Natural killer cell (primary cell): Measurements from ENCODE around the gene CPNE4. TPM values are rescaled to one million over a fixed set of nuclear protein-coding genes. Genes with fewer than 3 reads are reported as not detected.

Experiments
- ATAC-seq, 3 donors: fragments of 150-1000 bp in 2 of 3; fragments of 200-7000 bp in 1 of 3; cut with Tn5 transposase; 1 replicate in 1 of 3; 2 replicates in 2 of 3; pipeline ENCODE4 v1.10.0; 2021; ENCODE audit warnings: mild to moderate bottlenecking in 2 of 3, moderate library complexity in 2 of 3
- DNase-seq, 2 donors: peaks; one replicate each; pipeline versions ENCODE4 v3.0.0 to v3.0.0-alpha.2; 2013 to 2021; ENCODE audit warnings: mixed read lengths in 1 of 2
- H3K27ac ChIP-seq: one replicate; pipeline ENCODE4 v1.5.1; 2013; ENCODE audit warnings: mild to moderate bottlenecking, low read length
- H3K27me3 ChIP-seq: one replicate; pipeline ENCODE4 v1.6.1; 2013; ENCODE audit warnings: low read length; ENCODE audit not compliant: control insufficient read depth, insufficient read depth
- H3K36me3 ChIP-seq: one replicate; pipeline ENCODE4 v1.6.1; 2013; ENCODE audit warnings: low read length; ENCODE audit not compliant: control insufficient read depth, insufficient read depth
- H3K4me1 ChIP-seq: one replicate; pipeline ENCODE4 v1.6.1; 2013; ENCODE audit warnings: low read length; ENCODE audit not compliant: control insufficient read depth, insufficient read depth
- H3K4me3 ChIP-seq: one replicate; pipeline ENCODE4 v1.5.1; 2013; ENCODE audit warnings: low read length
- H3K9me3 ChIP-seq: one replicate; pipeline ENCODE4 v1.6.1; 2013; ENCODE audit warnings: low read length; ENCODE audit not compliant: control insufficient read depth, insufficient read depth
- H3K27ac Mint-ChIP-seq, 2 donors: one replicate each; pipeline ENCODE4 v1.8.0; 2022; ENCODE audit warnings: mild to moderate bottlenecking in 2 of 2, mixed read lengths in 2 of 2, moderate library complexity in 1 of 2
- H3K27me3 Mint-ChIP-seq, 2 donors: one replicate each; pipeline ENCODE4 v1.8.0; 2022; ENCODE audit warnings: low read depth in 2 of 2, mixed read lengths in 2 of 2
- H3K36me3 Mint-ChIP-seq: one replicate; pipeline ENCODE4 v1.8.0; 2022; ENCODE audit warnings: mixed read lengths
- H3K4me1 Mint-ChIP-seq, 2 donors: one replicate each; pipeline ENCODE4 v1.8.0; 2022; ENCODE audit warnings: mixed read lengths in 2 of 2
- H3K4me3 Mint-ChIP-seq: one replicate; pipeline ENCODE4 v1.8.0; 2022; ENCODE audit warnings: mild to moderate bottlenecking, moderate library complexity, mixed read lengths
- H3K9me3 Mint-ChIP-seq, 2 donors: one replicate each; pipeline ENCODE4 v1.8.0; 2022; ENCODE audit warnings: mixed read lengths in 2 of 2
- CTCF ChIP-seq: fragments of 200-600 bp; IDR thresholded peaks from one replicate; pipeline ENCODE4 v1.8.0; 2022; ENCODE audit warnings: antibody characterized with exemption
- WGBS: methylation state at CpG from one replicate; pipeline ENCODE4 v1.1.7; 2013; ENCODE audit warnings: missing lambda C conversion rate; ENCODE audit not compliant: insufficient coverage; 5-methylcytosine and 5-hydroxymethylcytosine counted together
- intact Hi-C: fragments of 100-400 bp; cut with micrococcal nuclease; formaldehyde crosslinking; loops from one replicate; pipeline ENCODE4 v1.14.2; 2022
- total RNA-seq, 4 donors: library from RNA; stranded (reverse); fragments of 120-200 nt in 1 of 4; gene quantifications; one replicate each; pipeline versions ENCODE4 v1.2.3 to v1.2.4, GENCODE V29; 2013 to 2022

CPNE4 gene
- total RNA-seq, 3 donors from 2014 or later (not counting 1 experiment from before 2014, with no cell fraction given): not detected

GRCh38 chr3:131738095-131738494, 296.7 kb downstream of the CPNE4 start:
- no peaks in the 10 kb centered on the region for H3K9me3 ChIP-seq
- H3K36me3 Mint-ChIP-seq: no peaks in the 10 kb centered on the region

GRCh38 chr3:131735544-131735943, 299.3 kb downstream of the CPNE4 start:
- Histone ChIP-seq H3K27me3 (no peaks in the 10 kb centered on the region), H3K36me3 (no peaks in the 10 kb centered on the region), H3K4me1 (no peaks in the 10 kb centered on the region), H3K27ac (no peak overlapping the region), H3K4me3 (no peak overlapping the region), H3K9me3 (no peaks in the 10 kb centered on the region)
- H3K36me3 Mint-ChIP-seq: no peaks in the 10 kb centered on the region
- ATAC-seq (no peak), DNase-seq (no peak)
- H3K27ac Mint-ChIP-seq: no peak overlapping the region
- H3K4me1 Mint-ChIP-seq: no peaks in the 10 kb centered on the region
- intact Hi-C loops: no loop called here
- H3K9me3 Mint-ChIP-seq: peaks cover 0 to 2% of the 10 kb centered on the region in 2 donors
- TF ChIP-seq CTCF: no peak
- no peak overlapping the region for H3K4me3 Mint-ChIP-seq
- H3K27me3 Mint-ChIP-seq: peaks cover 3 to 6% of the 10 kb centered on the region in 2 donors

More at GRCh38 chr3:131738095-131738494, 296.7 kb downstream of the CPNE4 start:
- H3K4me3 Mint-ChIP-seq: no peak overlapping the region
- Histone ChIP-seq H3K4me1 (no peaks in the 10 kb centered on the region), H3K27me3 (no peaks in the 10 kb centered on the region), H3K4me3 (no peak overlapping the region), H3K27ac (no peak overlapping the region), H3K36me3 (no peaks in the 10 kb centered on the region)
- H3K4me1 Mint-ChIP-seq: no peaks in the 10 kb centered on the region
- peaks cover 0 to 7% of the 10 kb centered on the region in 2 donors for H3K27me3 Mint-ChIP-seq
- WGBS: 100% methylated on average over 1 of the region's 2 CpGs
- H3K27ac Mint-ChIP-seq: no peak overlapping the region
- DNase-seq (no peak), ATAC-seq (no peak)
- intact Hi-C loops: no loop called here
- peaks cover 2 to 7% of the 10 kb centered on the region in 2 donors for H3K9me3 Mint-ChIP-seq
- no peak for TF ChIP-seq CTCF

- no peak overlapping the region for H3K4me3 Mint-ChIP-seq
- H3K27me3 Mint-ChIP-seq: peaks cover 0 to 6% of the 10 kb centered on the region in 2 donors
- Histone ChIP-seq H3K9me3 (no peaks in the 10 kb centered on the region), H3K27ac (no peak overlapping the region), H3K27me3 (no peaks in the 10 kb centered on the region), H3K4me1 (no peaks in the 10 kb centered on the region), H3K4me3 (no peak overlapping the region), H3K36me3 (no peaks in the 10 kb centered on the region)
- H3K4me1 Mint-ChIP-seq: no peaks in the 10 kb centered on the region
- TF ChIP-seq CTCF: no peak
- DNase-seq (no peak), ATAC-seq (no peak)
- H3K9me3 Mint-ChIP-seq: no peaks in the 10 kb centered on the region
- intact Hi-C loops: no loop called here
- H3K27ac Mint-ChIP-seq: no peak overlapping the region
- no peaks in the 10 kb centered on the region for H3K36me3 Mint-ChIP-seq
These were observed 299.7 kb downstream of the CPNE4 start for GRCh38 chr3:131735116-131735515.

GRCh38 chr3:131733086-131733841, 301.6 kb downstream of the CPNE4 start:
- DNase-seq (no peak), ATAC-seq (no peak)
- Mint-ChIP-seq H3K36me3 (no peaks in the 10 kb centered on the region), H3K27ac (no peak overlapping the region), H3K4me3 (no peak overlapping the region), H3K9me3 (no peaks in the 10 kb centered on the region), H3K4me1 (no peaks in the 10 kb centered on the region), H3K27me3 (peaks cover 0 to 6% of the 10 kb centered on the region in 2 donors)
- H3K9me3 ChIP-seq: no peaks in the 10 kb centered on the region
- H3K36me3 ChIP-seq: no peaks in the 10 kb centered on the region
- no peak overlapping the region for H3K27ac ChIP-seq
- intact Hi-C loops: no loop called here
- H3K4me1 ChIP-seq: no peaks in the 10 kb centered on the region
- 86% methylated on average over 4 of the region's 5 CpGs for WGBS
- no peak for TF ChIP-seq CTCF
- H3K27me3 ChIP-seq: no peaks in the 10 kb centered on the region
- H3K4me3 ChIP-seq: no peak overlapping the region
